ENCODE measurements around the gene ANKRD33. TPM values are rescaled to one million over a fixed set of nuclear protein-coding genes. Genes with fewer than 3 reads are reported as not detected.

The ANKRD33 gene
- total and polyA plus RNA-seq, 2 of the 13 experiments (the other 11 are each of a cell fraction or from before 2014, with no cell fraction given), result 0.04 TPM; not detected in 1

DNA sequence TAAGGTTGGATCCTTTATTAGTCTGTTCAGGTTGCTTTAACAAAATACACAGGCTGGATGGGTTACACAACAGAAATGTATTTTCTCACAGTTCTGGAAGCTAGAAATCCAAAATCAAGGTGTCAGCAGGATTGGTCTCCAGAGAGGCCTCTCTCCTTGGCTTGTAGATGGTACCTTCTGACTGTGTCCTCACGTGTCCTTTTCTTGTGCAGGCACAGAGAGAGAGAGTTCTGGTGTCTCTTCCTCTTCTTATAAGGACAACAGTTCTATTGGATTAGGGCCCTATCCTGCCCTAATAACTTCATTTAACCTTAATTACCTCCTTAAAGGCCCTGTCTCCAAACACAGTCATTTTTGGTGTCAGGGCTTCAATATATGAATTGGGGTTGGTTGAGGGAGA is 4.6 kb upstream of the ANKRD33 start:
- H3K27ac ChIP-seq (ENCODE audit: extremely low read length, insufficient read depth, low read length), result no peak overlapping the region
- H3K4me3 ChIP-seq (replicated peaks in 1 of 3; ENCODE audit: insufficient read depth in 1 of 3, low read depth in 2 of 3, low read length in 3 of 3), result no peak overlapping the region
- BruUV-seq (replicated peaks), result no TSS peak
- no peaks in the 10 kb centered on the region for H3K36me3 ChIP-seq (replicated peaks in 1 of 2; ENCODE audit: control insufficient read depth in 1 of 2, insufficient read depth in 2 of 2, low read length in 2 of 2)
- 63% methylated on average over 1 of the region's 1 CpG for WGBS (ENCODE audit: low lambda C conversion rate)
- no peaks in the 10 kb centered on the region for H3K79me2 ChIP-seq (ENCODE audit: insufficient read depth, low read length)
- intact Hi-C loops (cut with micrococcal nuclease; ENCODE audit: unreplicated experiment) (no loop called here), in situ Hi-C loops (cut with HindIII; ENCODE audit: extremely low pct_ligation_motif_present, low pct_unique_long_range_greater_than_20kb) (no loop called here)
- no peak for TF ChIP-seq MTA3 (CRISPR knock-in tag; IDR thresholded peaks at IDR 0.05)
- TF ChIP-seq HNF4G (IDR thresholded peaks at IDR 0.05; ENCODE audit: borderline replicate concordance, low read depth, low read length), result no peak
- no peak for TF ChIP-seq HNF4G (CRISPR knock-in tag; IDR thresholded peaks at IDR 0.05; ENCODE audit: borderline replicate concordance, low read depth)
- TF ChIP-seq, protein P1, sequence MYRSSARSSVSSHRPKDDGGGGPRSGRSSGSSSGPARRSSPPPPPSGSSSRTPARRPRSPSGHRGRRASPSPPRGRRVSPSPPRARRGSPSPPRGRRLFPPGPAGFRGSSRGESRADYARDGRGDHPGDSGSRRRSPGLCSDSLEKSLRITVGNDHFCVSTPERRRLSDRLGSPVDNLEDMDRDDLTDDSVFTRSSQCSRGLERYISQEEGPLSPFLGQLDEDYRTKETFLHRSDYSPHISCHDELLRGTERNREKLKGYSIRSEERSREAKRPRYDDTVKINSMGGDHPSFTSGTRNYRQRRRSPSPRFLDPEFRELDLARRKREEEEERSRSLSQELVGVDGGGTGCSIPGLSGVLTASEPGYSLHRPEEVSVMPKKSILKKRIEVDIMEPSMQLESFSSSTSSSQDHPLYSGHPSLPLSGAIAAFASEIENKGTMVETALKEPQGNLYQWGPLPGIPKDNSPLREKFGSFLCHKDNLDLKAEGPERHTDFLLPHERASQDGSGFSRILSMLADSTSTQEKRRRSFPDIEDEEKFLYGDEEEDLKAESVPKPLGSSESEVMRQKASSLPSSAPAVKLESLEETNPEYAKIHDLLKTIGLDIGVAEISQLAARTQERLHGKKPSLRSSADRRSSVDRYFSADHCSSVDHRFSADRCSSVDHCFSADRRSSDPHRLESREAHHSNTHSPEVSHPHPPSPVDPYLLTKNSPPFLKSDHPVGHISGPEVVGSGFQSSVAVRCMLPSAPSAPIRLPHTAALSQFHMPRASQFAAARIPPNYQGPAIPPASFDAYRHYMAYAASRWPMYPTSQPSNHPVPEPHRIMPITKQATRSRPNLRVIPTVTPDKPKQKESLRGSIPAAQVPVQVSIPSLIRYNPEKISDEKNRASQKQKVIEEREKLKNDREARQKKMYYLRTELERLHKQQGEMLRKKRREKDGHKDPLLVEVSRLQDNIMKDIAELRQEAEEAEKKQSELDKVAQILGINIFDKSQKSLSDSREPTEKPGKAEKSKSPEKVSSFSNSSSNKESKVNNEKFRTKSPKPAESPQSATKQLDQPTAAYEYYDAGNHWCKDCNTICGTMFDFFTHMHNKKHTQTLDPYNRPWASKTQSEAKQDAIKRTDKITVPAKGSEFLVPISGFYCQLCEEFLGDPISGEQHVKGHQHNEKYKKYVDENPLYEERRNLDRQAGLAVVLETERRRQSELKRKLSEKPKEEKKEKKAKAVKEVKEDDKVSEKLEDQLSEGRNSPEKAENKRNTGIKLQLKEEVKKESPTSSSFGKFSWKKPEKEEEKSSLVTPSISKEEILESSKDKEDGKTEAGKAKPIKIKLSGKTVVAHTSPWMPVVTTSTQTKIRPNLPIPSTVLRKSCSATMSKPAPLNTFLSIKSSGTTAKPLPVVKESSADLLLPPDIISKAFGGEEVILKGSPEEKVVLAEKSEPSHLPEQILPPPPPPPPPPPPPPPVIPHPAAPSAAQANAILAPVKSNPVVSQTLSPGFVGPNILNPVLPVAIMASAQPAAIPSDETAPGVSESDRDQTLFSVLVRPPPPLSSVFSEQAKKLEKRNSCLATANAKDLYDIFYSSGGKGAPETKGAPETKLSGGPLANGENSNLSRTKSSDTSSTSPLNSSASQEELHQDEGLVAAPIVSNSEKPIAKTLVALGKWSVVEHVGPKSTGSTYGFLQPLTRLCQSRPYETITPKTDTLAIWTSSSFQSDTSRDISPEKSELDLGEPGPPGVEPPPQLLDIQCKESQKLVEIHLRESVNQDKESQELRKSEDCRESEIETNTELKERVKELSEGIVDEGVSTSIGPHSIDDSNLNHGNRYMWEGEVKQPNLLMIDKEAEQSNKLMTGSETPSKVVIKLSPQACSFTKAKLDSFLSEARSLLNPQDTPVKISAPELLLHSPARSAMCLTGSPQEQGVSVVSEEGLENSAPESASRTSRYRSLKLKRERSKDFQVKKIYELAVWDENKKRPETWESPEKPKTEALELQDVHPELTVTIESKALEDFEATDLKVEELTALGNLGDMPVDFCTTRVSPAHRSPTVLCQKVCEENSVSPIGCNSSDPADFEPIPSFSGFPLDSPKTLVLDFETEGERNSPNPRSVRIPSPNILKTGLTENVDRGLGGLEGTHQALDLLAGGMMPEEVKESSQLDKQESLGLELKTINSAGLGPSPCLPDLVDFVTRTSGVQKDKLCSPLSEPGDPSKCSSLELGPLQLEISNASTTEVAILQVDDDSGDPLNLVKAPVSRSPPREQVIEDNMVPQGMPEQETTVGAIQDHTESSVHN (CRISPR knock-in tag; IDR thresholded peaks at IDR 0.05), result no peak
- TF ChIP-seq NAIF1 (CRISPR knock-in tag; IDR thresholded peaks at IDR 0.05; ENCODE audit: borderline replicate concordance), result no peak
- no peak for TF ChIP-seq STAT5B (CRISPR knock-in tag; IDR thresholded peaks at IDR 0.05)
- no peak overlapping the region for H3K4me2 ChIP-seq (ENCODE audit: low read depth, low read length)
- ATAC-seq (no peak), DNase-seq (ENCODE audit: low spot score) (no peak), FAIRE-seq (no peak)
- 0 out of 5 replicates have a peak, but pooled peaks cover 0 to 2% of the 10 kb centered on the region in 2 experiments for H3K27me3 ChIP-seq (ENCODE audit: control insufficient read depth in 1 of 2, insufficient read depth in 2 of 2, low read length in 2 of 2)
- H3K9me3 ChIP-seq (ENCODE audit: low read length), result no peaks in the 10 kb centered on the region
- H3K9ac ChIP-seq (ENCODE audit: insufficient read depth, low read depth, low read length), result no peak overlapping the region
- ChIA-PET CTCF (ENCODE audit: low intra/inter-chr PET ratio, low total read pairs) (no interaction called here), POLR2A (no interaction called here)
- no peak overlapping the region for H2AFZ ChIP-seq (ENCODE audit: low read length)
- no peaks in the 10 kb centered on the region for H4K20me1 ChIP-seq (ENCODE audit: insufficient read depth, low read length)
- peaks cover 38% of the 10 kb centered on the region for H3K4me1 ChIP-seq (ENCODE audit: insufficient read depth, low read length)
